DOHH2 (cell line): ENCODE results near the gene NCOR2.

Experiments
- H3F3A ChIP-seq: fragments of 200-600 bp; sonication (generic), shearing (Covaris generic); 2 replicates; pipeline ENCODE4 v1.6.0; 2016; ENCODE audit warnings: antibody characterized with exemption, mild to moderate bottlenecking; ENCODE audit not compliant: control insufficient read depth, insufficient read depth
- H3K27ac ChIP-seq: fragments of 200-600 bp; sonication (generic); 2 replicates; pipeline ENCODE4 v1.5.1; 2014; ENCODE audit warnings: low read depth, mild to moderate bottlenecking, low read length, moderate library complexity
- H3K27me3 ChIP-seq: fragments of 200-600 bp; sonication (generic); 2 replicates; pipeline ENCODE4 v1.6.1; 2014; ENCODE audit warnings: mild to moderate bottlenecking, low read length, mixed read lengths; ENCODE audit not compliant: control insufficient read depth
- H3K36me3 ChIP-seq: fragments of 200-600 bp; sonication (generic); 2 replicates; pipeline ENCODE4 v1.6.1; 2014; ENCODE audit warnings: mild to moderate bottlenecking, low read length, moderate library complexity, mixed read lengths; ENCODE audit not compliant: control insufficient read depth
- H3K4me1 ChIP-seq: fragments of 200-600 bp; sonication (generic); 2 replicates; pipeline ENCODE4 v1.6.1; 2014; ENCODE audit warnings: mild to moderate bottlenecking, low read length, mixed read lengths; ENCODE audit not compliant: control insufficient read depth
- H3K4me2 ChIP-seq: fragments of 200-600 bp; sonication (generic); 2 replicates; pipeline ENCODE4 v1.6.0; 2014; ENCODE audit warnings: mild to moderate bottlenecking, low read length, moderate library complexity
- H3K4me3 ChIP-seq: fragments of 200-600 bp; sonication (generic); 2 replicates; pipeline ENCODE4 v1.5.1; 2014; ENCODE audit warnings: mild to moderate bottlenecking, low read length, mixed read lengths
- H3K79me2 ChIP-seq: fragments of 200-600 bp; sonication (generic); 2 replicates; pipeline ENCODE4 v1.6.1; 2014; ENCODE audit warnings: mild to moderate bottlenecking, low read length, mixed read lengths; ENCODE audit not compliant: control insufficient read depth
- H3K9me2 ChIP-seq: fragments of 200-600 bp; sonication (generic); replicated peaks from 2 replicates; pipeline ENCODE4 v1.6.1; 2014; ENCODE audit warnings: mild to moderate bottlenecking, low read length, mixed read lengths; ENCODE audit not compliant: control insufficient read depth
- H3K9me3 ChIP-seq: fragments of 200-600 bp; sonication (generic); 2 replicates; pipeline ENCODE4 v1.6.1; 2014; ENCODE audit warnings: antibody characterized with exemption, low read length, mixed read lengths; ENCODE audit not compliant: control insufficient read depth, insufficient read depth
- H4K20me1 ChIP-seq: fragments of 200-600 bp; sonication (generic); 2 replicates; pipeline ENCODE4 v1.6.0; 2014; ENCODE audit warnings: low read depth, mild to moderate bottlenecking, antibody characterized with exemption, low read length, moderate library complexity; ENCODE audit not compliant: control insufficient read depth, insufficient read depth
- EZH2phosphoT487 ChIP-seq: fragments of 200-600 bp; sonication (generic); IDR thresholded peaks from 2 replicates; pipeline ENCODE4 v1.6.1; 2017; ENCODE audit warnings: borderline replicate concordance, mild to moderate bottlenecking, antibody characterized with exemption, low read length, moderate library complexity, mixed read lengths
- TF ChIP-seq, protein P1 (sequence below): fragments of 200-600 bp; sonication (generic); IDR thresholded peaks from one replicate; pipeline ENCODE4 v1.5.1; 2014; ENCODE audit warnings: antibody characterized with exemption, mild to moderate bottlenecking, low read depth, low read length; ENCODE audit not compliant: poor library complexity, severe bottlenecking

The NCOR2 gene

DNA sequence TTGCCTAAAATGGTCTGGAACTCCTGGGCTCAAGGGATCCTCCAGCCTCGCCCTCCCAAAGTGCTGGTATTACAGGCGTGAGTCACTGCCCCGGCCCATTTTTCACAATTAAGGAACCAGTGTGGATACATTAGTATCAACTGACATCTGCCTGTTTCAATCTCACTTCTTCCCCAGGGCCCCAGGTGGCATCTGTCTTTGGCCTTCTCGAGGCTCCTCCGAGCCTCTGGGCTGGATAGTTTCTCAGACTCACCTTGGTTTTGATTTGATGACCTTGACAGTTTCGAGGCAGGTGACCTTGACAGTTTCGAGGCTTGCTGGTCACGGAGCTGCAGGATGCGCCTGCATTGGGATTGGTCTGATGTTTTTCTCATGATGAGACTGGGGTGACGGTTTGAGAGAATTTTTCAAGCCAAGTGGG is 41.0 kb upstream of the NCOR2 start:
- peak overlapping the region; percentile 53 for H3K4me3 ChIP-seq
- no peaks in the 10 kb centered on the region for H3K79me2 ChIP-seq
- H4K20me1 ChIP-seq = peaks cover 10% of the 10 kb centered on the region
- peak overlapping the region; percentile 45 for H3K27ac ChIP-seq
- no peaks in the 10 kb centered on the region for H3K9me3 ChIP-seq
- H3K27me3 ChIP-seq = peaks cover 82% of the 10 kb centered on the region
- H3F3A ChIP-seq = peaks cover 7% of the 10 kb centered on the region
- H3K4me1 ChIP-seq = peaks cover 28% of the 10 kb centered on the region
- no peaks in the 10 kb centered on the region for H3K36me3 ChIP-seq
- no peaks in the 10 kb centered on the region for H3K9me2 ChIP-seq
- TF ChIP-seq, protein P1, sequence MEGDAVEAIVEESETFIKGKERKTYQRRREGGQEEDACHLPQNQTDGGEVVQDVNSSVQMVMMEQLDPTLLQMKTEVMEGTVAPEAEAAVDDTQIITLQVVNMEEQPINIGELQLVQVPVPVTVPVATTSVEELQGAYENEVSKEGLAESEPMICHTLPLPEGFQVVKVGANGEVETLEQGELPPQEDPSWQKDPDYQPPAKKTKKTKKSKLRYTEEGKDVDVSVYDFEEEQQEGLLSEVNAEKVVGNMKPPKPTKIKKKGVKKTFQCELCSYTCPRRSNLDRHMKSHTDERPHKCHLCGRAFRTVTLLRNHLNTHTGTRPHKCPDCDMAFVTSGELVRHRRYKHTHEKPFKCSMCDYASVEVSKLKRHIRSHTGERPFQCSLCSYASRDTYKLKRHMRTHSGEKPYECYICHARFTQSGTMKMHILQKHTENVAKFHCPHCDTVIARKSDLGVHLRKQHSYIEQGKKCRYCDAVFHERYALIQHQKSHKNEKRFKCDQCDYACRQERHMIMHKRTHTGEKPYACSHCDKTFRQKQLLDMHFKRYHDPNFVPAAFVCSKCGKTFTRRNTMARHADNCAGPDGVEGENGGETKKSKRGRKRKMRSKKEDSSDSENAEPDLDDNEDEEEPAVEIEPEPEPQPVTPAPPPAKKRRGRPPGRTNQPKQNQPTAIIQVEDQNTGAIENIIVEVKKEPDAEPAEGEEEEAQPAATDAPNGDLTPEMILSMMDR = no peak
- no peak for TF ChIP-seq EZH2phosphoT487
- peak overlapping the region; percentile 72 for H3K4me2 ChIP-seq

DNA sequence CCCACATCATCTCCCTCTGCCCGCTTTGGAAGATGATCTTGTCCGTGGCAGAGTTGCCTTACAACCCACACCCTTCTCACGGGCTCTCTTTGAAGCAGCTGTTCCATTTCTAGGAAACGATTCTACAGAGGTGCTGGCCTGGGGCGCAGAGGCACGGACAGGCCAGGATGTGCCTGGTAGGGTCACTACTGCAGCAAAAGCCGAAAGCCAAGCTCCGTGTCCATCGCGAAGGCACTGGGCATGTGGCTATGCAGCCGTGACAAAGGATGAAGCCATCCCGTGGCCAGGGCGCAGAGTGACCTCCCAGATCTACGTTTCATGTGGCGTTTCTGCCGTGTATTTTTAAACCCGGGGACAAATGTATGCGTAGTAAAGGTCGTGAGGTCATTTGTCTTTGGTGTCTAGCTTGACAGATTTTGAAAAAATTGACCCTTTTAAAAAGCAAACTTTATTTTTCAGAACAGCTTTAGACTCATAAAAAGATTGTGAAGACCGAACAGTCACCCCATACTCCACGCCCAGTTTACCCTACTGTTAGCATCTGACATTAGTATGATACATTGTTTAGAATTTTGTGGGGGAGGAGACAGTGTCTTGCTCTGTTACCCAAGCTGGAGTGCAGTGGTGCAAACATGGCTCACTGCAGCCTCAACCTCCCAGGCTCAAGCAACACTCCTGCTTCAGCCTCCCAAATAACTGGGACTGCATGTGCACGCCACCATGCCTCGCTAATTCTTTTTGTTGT is 40.4 kb upstream of the NCOR2 start:
- Histone ChIP-seq H3K9me2 (no peaks in the 10 kb centered on the region), H3F3A (peaks cover 7% of the 10 kb centered on the region), H4K20me1 (peaks cover 10% of the 10 kb centered on the region), H3K4me1 (peaks cover 28% of the 10 kb centered on the region), H3K4me2 (peak overlapping the region; percentile 72), H3K36me3 (no peaks in the 10 kb centered on the region), H3K4me3 (peak overlapping the region; percentile 53; the same call in 1 of the 2 replicates), H3K79me2 (no peaks in the 10 kb centered on the region), H3K27me3 (peaks cover 77% of the 10 kb centered on the region), H3K27ac (no peak overlapping the region), H3K9me3 (no peaks in the 10 kb centered on the region)
- no peak for TF ChIP-seq EZH2phosphoT487
- TF ChIP-seq, protein P1 = no peak

DNA sequence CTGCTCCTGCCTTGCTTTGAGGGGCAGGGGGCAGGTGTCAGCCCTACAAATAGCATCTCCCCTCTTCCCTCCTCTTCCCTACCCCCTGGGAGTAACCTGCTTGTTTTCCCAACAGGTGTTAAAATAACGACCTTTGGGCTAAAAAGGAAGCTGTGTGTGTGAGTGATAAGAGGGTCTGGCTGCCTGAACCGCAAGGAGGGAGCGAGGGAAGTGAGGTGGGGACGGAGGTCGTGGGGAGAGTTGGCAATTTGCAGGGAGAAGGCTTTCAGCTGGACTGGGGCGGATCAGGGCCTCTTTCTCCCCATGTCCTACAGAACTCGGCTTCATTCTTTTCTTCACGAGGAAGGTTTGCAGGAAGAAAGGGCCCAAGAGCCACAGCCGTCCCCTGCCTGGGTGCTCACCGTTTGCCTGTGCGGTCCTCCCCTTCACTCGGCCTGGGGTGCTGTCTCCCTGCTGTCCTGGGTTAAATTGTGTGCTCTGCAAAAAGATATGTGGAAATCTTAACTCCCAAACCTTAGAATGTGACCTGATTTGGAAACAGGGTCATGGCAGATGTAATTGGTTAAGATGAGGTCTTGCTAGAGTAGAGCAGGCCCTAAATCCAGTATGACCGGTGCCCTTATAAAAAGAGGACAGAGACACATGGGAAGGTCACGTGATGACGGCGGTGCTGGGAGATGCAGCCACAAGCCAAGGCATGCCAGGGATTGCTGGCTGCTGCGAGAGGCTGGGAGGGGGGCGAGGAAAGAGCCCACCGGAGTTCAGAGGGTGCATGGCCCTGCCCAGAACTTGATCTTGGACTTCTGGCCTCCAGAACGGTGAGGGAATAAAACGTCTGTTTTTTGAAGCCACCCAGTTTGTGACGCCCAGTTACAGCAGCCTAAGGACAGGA is 38.7 kb upstream of the NCOR2 start:
- H3K9me3 ChIP-seq = no peaks in the 10 kb centered on the region
- H4K20me1 ChIP-seq = peaks cover 6% of the 10 kb centered on the region
- TF ChIP-seq EZH2phosphoT487 = no peak
- TF ChIP-seq, protein P1 = no peak
- peaks cover 7% of the 10 kb centered on the region for H3F3A ChIP-seq
- H3K9me2 ChIP-seq = no peaks in the 10 kb centered on the region
- H3K79me2 ChIP-seq = no peaks in the 10 kb centered on the region
- no peak overlapping the region for H3K27ac ChIP-seq
- H3K36me3 ChIP-seq = no peaks in the 10 kb centered on the region
- H3K27me3 ChIP-seq = peaks cover 66% of the 10 kb centered on the region
- peaks cover 28% of the 10 kb centered on the region for H3K4me1 ChIP-seq
- no peak overlapping the region for H3K4me3 ChIP-seq
- H3K4me2 ChIP-seq = no peak overlapping the region
